Sigmoid colon (tissue), 4 donors: ENCODE results near the gene ATP6V0B.

ENCODE experiments used
- CTCF ChIP-seq, 4 experiments: fragments of 450-650 bp in 3 of 4; fragments of 200-600 bp in 1 of 4; IDR thresholded peaks; one replicate each; pipeline ENCODE4 v1.5.1; 2016 to 2019; ENCODE audit warnings: antibody characterized with exemption in 4 of 4, mild to moderate bottlenecking in 3 of 4, moderate library complexity in 2 of 4
- EP300 ChIP-seq, 4 donors: sonication (generic); formaldehyde crosslinking; IDR thresholded peaks; one replicate each; pipeline ENCODE4 v1.6.1; 2017; ENCODE audit warnings: antibody characterized with exemption in 4 of 4

GRCh38 chr1:43969416-43969745 lies 5.4 kb upstream of the ATP6V0B start:
- no peak for TF ChIP-seq EP300 (IDR thresholded peaks at IDR 0.05)
- no peak for TF ChIP-seq CTCF (IDR thresholded peaks at IDR 0.05)
